ENCODE results near the gene EXOC2.

GRCh38 chr6:455006-455585 is 237.8 kb downstream of the EXOC2 start:
- TF ChIP-seq GABPA (IDR thresholded peaks at IDR 0.05; ENCODE audit: low read depth) = no peak
- no peak for TF ChIP-seq BCL3 (IDR thresholded peaks at IDR 0.05; ENCODE audit: borderline replicate concordance, insufficient read depth, low read depth, low read length, poor library complexity, severe bottlenecking)
- TF ChIP-seq CBX5 (IDR thresholded peaks at IDR 0.05; ENCODE audit: low read depth) = no peak
- TF ChIP-seq CHD4 (IDR thresholded peaks at IDR 0.05) = no peak
- TF ChIP-seq CTCF (IDR thresholded peaks at IDR 0.05 in 2 of 3, conservative IDR thresholded peaks at IDR 0.05 in 1 of 3; ENCODE audit: control insufficient read depth in 2 of 3, extremely low read depth in 1 of 3, insufficient read depth in 1 of 3, low read depth in 3 of 3, low read length in 3 of 3) = no peak
